ENCODE measurements around the gene PILRB.
A peak's percentile ranks its signal among the peaks of the same experiment; 100 is the strongest.
"Not testable (repeated sequence)": the region's sequence is repeated elsewhere in the genome, so short reads cannot be mapped to it uniquely, and the experiment has no call there.

PILRB gene

GRCh38 chr7:100358027-100358856, at the start of gene PILRB:
Gene PILRB, plus strand, starts transcription at chr7:100358117. Its CDS starts 186 bp downstream, at chr7:100358303.
- Histone ChIP-seq H3K9ac (ENCODE audit: low read length) (no peak within 1 kb of the TSS), H3K27ac (ENCODE audit: low read depth, low read length) (no peak within 1 kb of the TSS), H3K27me3 (ENCODE audit: control insufficient read depth, insufficient read depth, low read length) (no peaks in the 10 kb centered on the region), H3K36me3 (ENCODE audit: control insufficient read depth, insufficient read depth, low read length) (peaks cover 40% of the 10 kb centered on the region), H3K4me3 (ENCODE audit: low read length) (no peak within 1 kb of the TSS), H3K4me1 (ENCODE audit: control insufficient read depth, insufficient read depth, low read length) (no peaks in the 10 kb centered on the region)

GRCh38 chr7:100318329-100318728, 39.6 kb upstream of the PILRB start:
- H3K4me3 ChIP-seq (ENCODE audit: low read length); H3K27ac ChIP-seq (ENCODE audit: low read depth, low read length): not testable (repeated sequence)

GRCh38 chr7:100321648-100322047, 36.3 kb upstream of the PILRB start:
- H3K4me3 ChIP-seq (ENCODE audit: low read length); H3K9ac ChIP-seq (ENCODE audit: low read length); H3K36me3 ChIP-seq (ENCODE audit: control insufficient read depth, insufficient read depth, low read length); H3K4me1 ChIP-seq (ENCODE audit: control insufficient read depth, insufficient read depth, low read length); H3K27me3 ChIP-seq (ENCODE audit: control insufficient read depth, insufficient read depth, low read length); H3K27ac ChIP-seq (ENCODE audit: low read depth, low read length): not testable (repeated sequence)

More at GRCh38 chr7:100318329-100318728, 39.6 kb upstream of the PILRB start:
- H3K27me3 ChIP-seq (ENCODE audit: control insufficient read depth, insufficient read depth, low read length); H3K36me3 ChIP-seq (ENCODE audit: control insufficient read depth, insufficient read depth, low read length); H3K4me1 ChIP-seq (ENCODE audit: control insufficient read depth, insufficient read depth, low read length); H3K9ac ChIP-seq (ENCODE audit: low read length): not testable (repeated sequence)

- H3K27me3 ChIP-seq (ENCODE audit: control insufficient read depth, insufficient read depth, low read length); H3K36me3 ChIP-seq (ENCODE audit: control insufficient read depth, insufficient read depth, low read length); H3K4me3 ChIP-seq (ENCODE audit: low read length); H3K27ac ChIP-seq (ENCODE audit: low read depth, low read length); H3K4me1 ChIP-seq (ENCODE audit: control insufficient read depth, insufficient read depth, low read length); H3K9ac ChIP-seq (ENCODE audit: low read length): not testable (repeated sequence)
Observed at GRCh38 chr7:100324194-100324593, 33.7 kb upstream of the PILRB start.

DNA sequence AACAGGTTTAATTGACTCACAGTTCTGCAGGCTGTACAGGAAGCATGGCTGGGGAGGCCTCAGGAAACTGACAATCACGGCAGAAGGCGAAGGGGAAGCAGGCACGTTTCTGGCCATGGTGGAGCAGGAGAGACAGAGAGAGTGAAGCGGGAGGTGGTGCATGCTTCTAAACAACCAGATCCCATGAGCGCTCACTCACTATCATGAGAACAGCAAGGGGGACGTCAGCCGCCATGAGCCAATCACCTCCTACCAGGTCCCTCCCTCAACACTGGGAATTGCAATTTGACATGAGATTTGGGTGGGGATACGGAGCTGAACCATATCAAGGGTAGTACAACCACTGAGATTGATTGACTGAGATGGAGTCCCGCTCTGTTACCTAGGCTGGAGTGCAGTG, 32.2 kb upstream of the PILRB start:
- H3K27ac ChIP-seq (ENCODE audit: low read depth, low read length); H3K4me1 ChIP-seq (ENCODE audit: control insufficient read depth, insufficient read depth, low read length); H3K36me3 ChIP-seq (ENCODE audit: control insufficient read depth, insufficient read depth, low read length); H3K4me3 ChIP-seq (ENCODE audit: low read length); H3K27me3 ChIP-seq (ENCODE audit: control insufficient read depth, insufficient read depth, low read length); H3K9ac ChIP-seq (ENCODE audit: low read length): not testable (repeated sequence)

GRCh38 chr7:100326914-100327313, 31.0 kb upstream of the PILRB start:
- not testable (repeated sequence) for H3K9ac ChIP-seq (ENCODE audit: low read length); H3K4me3 ChIP-seq (ENCODE audit: low read length); H3K27ac ChIP-seq (ENCODE audit: low read depth, low read length); H3K36me3 ChIP-seq (ENCODE audit: control insufficient read depth, insufficient read depth, low read length); H3K4me1 ChIP-seq (ENCODE audit: control insufficient read depth, insufficient read depth, low read length); H3K27me3 ChIP-seq (ENCODE audit: control insufficient read depth, insufficient read depth, low read length)

GRCh38 chr7:100335566-100336466, 22.1 kb upstream of the PILRB start:
- Histone ChIP-seq H3K27ac (ENCODE audit: low read depth, low read length) (peak overlapping the region; percentile 91), H3K9ac (ENCODE audit: low read length) (peak overlapping the region; percentile 56), H3K4me3 (ENCODE audit: low read length) (peak overlapping the region; percentile 82)
- H3K4me1 ChIP-seq (ENCODE audit: control insufficient read depth, insufficient read depth, low read length); H3K27me3 ChIP-seq (ENCODE audit: control insufficient read depth, insufficient read depth, low read length); H3K36me3 ChIP-seq (ENCODE audit: control insufficient read depth, insufficient read depth, low read length): not testable (repeated sequence)

DNA sequence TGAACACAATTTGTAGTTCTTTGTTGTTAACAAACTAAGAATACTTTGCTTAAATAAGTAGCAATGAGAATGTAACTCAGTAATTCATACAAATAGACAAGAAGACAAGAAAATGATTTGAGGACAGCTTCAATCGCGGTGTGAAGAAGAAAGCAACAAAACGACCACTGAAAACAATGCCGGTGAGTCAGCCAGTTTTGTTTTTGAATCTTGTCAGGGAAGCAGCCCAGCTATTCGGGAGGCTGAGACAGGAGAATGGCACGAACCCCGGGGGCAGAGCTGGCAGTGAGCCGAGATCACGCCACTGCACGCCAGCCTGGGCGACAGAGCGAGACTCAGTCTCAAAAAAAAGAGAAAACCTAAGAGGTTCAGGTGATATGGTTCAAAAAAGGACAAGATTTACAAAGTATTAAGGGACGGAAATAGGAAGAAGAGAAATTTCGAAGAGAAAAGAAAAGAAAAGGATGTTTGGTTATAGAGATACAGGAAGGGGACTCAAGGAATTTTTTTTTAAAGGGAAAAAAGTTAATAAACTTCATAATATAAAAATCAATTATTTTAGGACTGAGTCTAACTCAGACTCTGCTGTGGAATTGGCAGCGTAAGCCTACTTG, 19.7 kb upstream of the PILRB start:
- H3K27ac ChIP-seq (ENCODE audit: low read depth, low read length); H3K36me3 ChIP-seq (ENCODE audit: control insufficient read depth, insufficient read depth, low read length); H3K4me3 ChIP-seq (ENCODE audit: low read length); H3K9ac ChIP-seq (ENCODE audit: low read length); H3K4me1 ChIP-seq (ENCODE audit: control insufficient read depth, insufficient read depth, low read length); H3K27me3 ChIP-seq (ENCODE audit: control insufficient read depth, insufficient read depth, low read length): not testable (repeated sequence)

DNA sequence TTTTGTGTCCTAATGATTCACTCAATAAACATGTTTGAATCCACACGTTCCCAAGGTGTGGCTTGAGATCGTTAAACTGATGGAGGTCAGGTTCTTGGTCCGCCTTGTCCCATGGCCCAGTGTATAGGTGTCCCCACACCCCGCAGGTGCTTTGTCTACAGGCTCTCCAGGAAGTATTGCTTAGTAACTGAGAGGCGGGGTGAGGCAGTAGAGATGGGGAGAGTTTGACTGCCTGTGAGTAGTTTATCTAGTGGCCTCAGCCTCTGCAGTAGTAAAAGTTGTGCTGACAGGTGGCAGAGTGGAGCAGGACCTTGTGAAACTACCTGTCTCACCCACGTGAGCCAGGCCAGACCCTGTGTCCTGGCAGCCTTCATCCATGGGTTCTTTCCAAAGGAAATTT, 16.6 kb upstream of the PILRB start:
- H3K9ac ChIP-seq (ENCODE audit: low read length); H3K27ac ChIP-seq (ENCODE audit: low read depth, low read length); H3K4me3 ChIP-seq (ENCODE audit: low read length); H3K36me3 ChIP-seq (ENCODE audit: control insufficient read depth, insufficient read depth, low read length); H3K4me1 ChIP-seq (ENCODE audit: control insufficient read depth, insufficient read depth, low read length); H3K27me3 ChIP-seq (ENCODE audit: control insufficient read depth, insufficient read depth, low read length): not testable (repeated sequence)

DNA sequence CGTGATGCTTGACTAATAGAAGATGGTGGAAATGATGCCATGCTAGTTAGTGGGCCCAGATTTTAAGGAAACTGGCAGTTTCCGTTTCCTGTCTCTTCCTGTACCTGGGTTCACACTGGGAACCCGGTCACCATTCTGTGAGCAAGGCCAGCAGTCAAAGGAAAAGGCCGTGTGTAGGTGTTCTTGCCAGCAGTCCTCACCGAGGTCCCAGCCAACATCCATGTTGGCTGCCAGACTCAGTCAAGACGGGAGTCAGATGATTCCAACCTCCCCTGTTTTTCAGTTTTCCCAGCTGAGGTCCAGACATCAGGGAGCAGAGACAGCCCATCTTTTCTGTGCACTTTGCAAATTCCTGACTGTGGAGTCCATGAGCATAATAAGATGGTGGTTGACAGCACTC, 15.2 kb upstream of the PILRB start:
- H3K27me3 ChIP-seq (ENCODE audit: control insufficient read depth, insufficient read depth, low read length), result no peaks in the 10 kb centered on the region
- peaks cover 3% of the 10 kb centered on the region for H3K4me1 ChIP-seq (ENCODE audit: control insufficient read depth, insufficient read depth, low read length)
- H3K9ac ChIP-seq (ENCODE audit: low read length), result no peak overlapping the region
- H3K36me3 ChIP-seq (ENCODE audit: control insufficient read depth, insufficient read depth, low read length), result peaks cover 14% of the 10 kb centered on the region
- H3K4me3 ChIP-seq (ENCODE audit: low read length), result no peak overlapping the region
- H3K27ac ChIP-seq (ENCODE audit: low read depth, low read length), result no peak overlapping the region

DNA sequence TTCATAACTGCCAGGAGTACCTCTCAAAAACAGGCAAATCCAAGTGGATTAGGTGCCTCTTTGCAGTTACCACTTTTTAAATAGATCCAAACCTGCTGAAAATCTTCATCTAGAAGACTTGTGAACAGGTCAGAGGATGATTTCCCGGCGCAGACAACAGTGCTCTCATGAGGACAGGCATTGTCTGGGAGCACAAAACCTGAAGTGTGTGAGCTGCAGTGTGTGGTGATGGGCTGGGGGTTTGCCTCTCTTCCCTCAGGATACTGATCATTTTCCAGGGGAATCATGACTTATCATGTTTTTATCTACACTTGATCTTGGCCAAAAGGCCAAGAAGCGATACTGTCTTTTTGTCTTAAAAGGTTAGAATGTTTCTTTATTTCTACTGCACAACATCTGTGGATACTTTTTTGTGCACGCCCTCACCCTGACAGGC, 13.8 kb upstream of the PILRB start:
- H3K36me3 ChIP-seq (ENCODE audit: control insufficient read depth, insufficient read depth, low read length), result peaks cover 14% of the 10 kb centered on the region
- H3K27ac ChIP-seq (ENCODE audit: low read depth, low read length); H3K4me3 ChIP-seq (ENCODE audit: low read length); H3K27me3 ChIP-seq (ENCODE audit: control insufficient read depth, insufficient read depth, low read length); H3K9ac ChIP-seq (ENCODE audit: low read length); H3K4me1 ChIP-seq (ENCODE audit: control insufficient read depth, insufficient read depth, low read length): not testable (repeated sequence)

DNA sequence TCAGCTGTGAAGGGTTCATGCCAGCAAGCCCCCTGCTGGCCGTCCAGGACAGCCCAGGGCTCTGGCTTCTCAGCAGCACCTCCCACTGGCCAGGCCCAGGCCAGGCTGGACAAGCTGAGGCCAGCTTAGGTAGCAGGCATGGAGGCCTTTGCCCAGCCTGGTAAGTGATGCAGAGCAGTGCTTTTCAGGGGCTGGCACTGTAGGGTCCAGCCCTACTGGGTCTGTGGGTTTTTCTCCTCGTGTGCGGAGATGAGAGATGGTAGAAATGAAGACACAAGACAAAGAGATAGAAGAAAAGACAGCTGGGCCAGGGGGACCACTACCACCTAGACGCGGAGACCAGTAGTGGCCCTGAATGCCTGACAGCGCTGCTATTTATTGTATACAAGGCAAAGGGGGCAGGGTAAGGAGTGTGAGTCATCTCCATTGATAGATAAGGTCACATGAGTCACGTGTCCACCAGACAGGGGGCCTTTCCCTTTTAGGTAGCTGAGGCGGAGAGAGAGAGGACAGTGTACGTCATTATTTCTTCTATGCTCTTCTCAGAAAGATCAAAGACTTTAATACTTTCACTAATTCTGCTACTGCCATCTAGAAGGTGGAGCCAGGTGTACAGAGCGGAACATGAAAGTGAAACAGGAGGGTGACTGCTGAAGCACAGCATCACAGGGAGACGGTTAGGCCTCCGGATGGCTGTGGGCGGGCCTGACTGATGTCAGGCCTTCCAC, 13.2 kb upstream of the PILRB start:
- not testable (repeated sequence) for H3K27me3 ChIP-seq (ENCODE audit: control insufficient read depth, insufficient read depth, low read length); H3K4me3 ChIP-seq (ENCODE audit: low read length); H3K9ac ChIP-seq (ENCODE audit: low read length); H3K4me1 ChIP-seq (ENCODE audit: control insufficient read depth, insufficient read depth, low read length)
- Histone ChIP-seq H3K27ac (ENCODE audit: low read depth, low read length) (peak overlapping the region; percentile 37), H3K36me3 (ENCODE audit: control insufficient read depth, insufficient read depth, low read length) (peaks cover 17% of the 10 kb centered on the region)
